Mesothelial cell of epicardium (in vitro differentiated cells): ENCODE results near the gene RFK. TPM values are rescaled to one million over a fixed set of nuclear protein-coding genes. Genes with fewer than 3 reads are reported as not detected.

Experiments
- DNase-seq, 2 experiments: peaks; one replicate each; pipeline ENCODE4 v3.0.0; 2021; ENCODE audit warnings: low spot score in 2 of 2; ENCODE audit not compliant: unreplicated experiment in 2 of 2
- H3K27ac Mint-ChIP-seq: 2 replicates; pipeline ENCODE4 v1.8.0; 2021; ENCODE audit warnings: mixed read lengths
- H3K27me3 Mint-ChIP-seq: 2 replicates; pipeline ENCODE4 v1.8.0; 2021; ENCODE audit warnings: low read depth, mixed read lengths
- H3K36me3 Mint-ChIP-seq: 2 replicates; pipeline ENCODE4 v1.8.0; 2021; ENCODE audit warnings: mixed read lengths
- H3K4me1 Mint-ChIP-seq: 2 replicates; pipeline ENCODE4 v1.8.0; 2021; ENCODE audit warnings: mixed read lengths
- H3K4me3 Mint-ChIP-seq: 2 replicates; pipeline ENCODE4 v1.8.0; 2021; ENCODE audit warnings: mild to moderate bottlenecking, moderate library complexity, mixed read lengths
- H3K9me3 Mint-ChIP-seq: 2 replicates; pipeline ENCODE4 v1.8.0; 2021; ENCODE audit warnings: mixed read lengths
- CTCF ChIP-seq: fragments of 200-600 bp; sonication (generic); IDR thresholded peaks from one replicate; pipeline ENCODE4 v1.5.0; 2021; ENCODE audit warnings: antibody characterized with exemption; ENCODE audit not compliant: unreplicated experiment
- total RNA-seq: library from RNA; stranded (reverse); gene quantifications from 3 replicates; pipeline ENCODE4 v1.2.1, GENCODE V29; 2021

The RFK gene
- total RNA-seq, 1 donor from 2014 or later, result 9.7 TPM

DNA sequence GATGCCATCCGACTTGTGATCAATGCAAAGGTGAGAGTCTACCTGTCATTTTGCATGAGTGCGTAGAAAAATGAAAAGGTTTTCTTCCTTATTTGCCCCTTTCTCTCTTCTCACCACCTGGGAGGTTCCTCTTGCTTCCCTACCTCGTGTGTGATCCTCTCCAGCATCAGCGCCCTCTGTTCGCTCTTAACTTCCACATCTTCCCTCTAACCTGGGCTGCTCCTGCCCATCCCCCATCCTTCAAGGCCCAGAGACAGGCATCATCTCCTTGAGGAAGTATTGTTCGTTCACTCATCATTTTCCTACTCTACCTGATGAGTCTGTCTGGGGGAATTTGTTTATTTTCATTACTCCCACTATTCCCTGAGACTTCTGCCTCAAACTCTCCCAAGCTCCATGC is 55.8 kb downstream of the RFK start:
- Mint-ChIP-seq H3K9me3 (peaks cover 4% of the 10 kb centered on the region), H3K27ac (no peak overlapping the region), H3K27me3 (peaks cover 3% of the 10 kb centered on the region), H3K4me1 (peaks cover 9% of the 10 kb centered on the region), H3K36me3 (peaks cover 3% of the 10 kb centered on the region), H3K4me3 (no peak overlapping the region)
- no peak for TF ChIP-seq CTCF
- DNase-seq, result no peak

DNA sequence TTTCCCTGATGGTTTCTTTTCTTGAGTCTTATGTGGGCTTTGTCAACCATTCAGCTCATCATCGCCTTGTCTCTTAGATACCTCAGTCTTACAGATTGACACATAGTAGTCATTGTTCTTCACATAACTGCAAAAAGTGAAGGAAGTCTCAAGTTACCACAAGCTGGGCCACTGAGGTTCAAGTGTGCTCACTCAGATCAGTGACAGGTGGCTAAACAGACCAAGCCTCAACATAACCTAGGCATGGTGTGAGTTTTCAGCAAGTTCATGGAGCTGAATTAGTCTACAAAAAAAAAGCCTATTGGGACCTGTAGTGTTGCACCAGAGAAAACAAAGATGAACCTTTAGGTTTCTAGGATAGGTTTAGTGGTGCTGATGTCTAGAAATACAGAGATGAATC is 58.2 kb downstream of the RFK start:
- Mint-ChIP-seq H3K27me3 (peaks cover 13% of the 10 kb centered on the region), H3K4me1 (peaks cover 10% of the 10 kb centered on the region), H3K9me3 (peaks cover 3% of the 10 kb centered on the region), H3K36me3 (peaks cover 3% of the 10 kb centered on the region), H3K4me3 (no peak overlapping the region), H3K27ac (no peak overlapping the region)
- no peak for TF ChIP-seq CTCF
- DNase-seq, result no peak

Other genes starting within 250 kb of the RFK start
- 8.0 to 9.1 TPM (median 8.6 TPM) in 3 replicates for gene GCNT1, start 64.8 kb upstream of the RFK start, total RNA-seq